NCI-H345 (cell line): ENCODE measurements around the gene EDIL3.
"Not testable (repeated sequence)": the region's sequence is repeated elsewhere in the genome, so short reads cannot be mapped to it uniquely, and the experiment has no call there.

ENCODE experiments used
- DNase-seq: peaks from one replicate; lab custom pipeline; 2025; lab: John Stamatoyannopoulos, UW

Gene EDIL3

DNA sequence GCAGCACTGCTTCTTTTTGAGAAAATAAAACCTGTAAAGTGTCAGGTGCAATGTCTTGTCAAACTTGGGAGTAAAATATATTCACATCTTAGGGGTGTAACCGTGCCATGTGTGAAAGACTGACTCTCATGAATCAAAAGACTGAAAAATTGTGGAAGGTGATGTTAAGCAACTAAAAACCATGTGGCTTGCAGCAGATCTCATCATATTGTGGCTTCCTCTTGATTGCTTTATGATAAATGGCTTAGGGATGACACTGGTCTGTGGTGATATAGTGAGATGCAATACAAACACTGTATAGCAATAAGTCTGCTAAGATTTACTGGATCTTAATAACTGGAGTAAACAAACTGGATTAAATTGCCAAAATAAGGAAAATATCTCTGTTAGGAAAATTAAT lies 321.6 kb downstream of the EDIL3 start:
- DNase-seq, result no peak

DNA sequence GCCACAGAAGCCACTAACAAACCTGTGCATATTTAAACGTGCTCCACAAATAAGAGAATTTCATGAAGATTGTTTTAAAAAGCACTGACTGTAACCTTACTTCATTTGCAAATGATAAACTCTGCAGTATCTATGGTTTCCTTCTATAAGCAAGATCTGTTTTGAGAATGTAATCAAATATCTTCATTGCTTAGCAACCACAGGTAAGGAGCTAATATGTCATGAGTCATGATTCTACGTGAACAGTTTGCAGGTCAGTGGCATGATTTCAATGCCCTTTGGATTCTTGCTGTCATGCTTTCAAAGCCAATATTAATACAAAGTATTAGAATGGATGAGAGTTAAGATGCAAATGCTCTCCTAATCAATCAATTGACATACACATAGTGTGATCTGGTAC lies 325.0 kb downstream of the EDIL3 start:
- DNase-seq, result no peak

DNA sequence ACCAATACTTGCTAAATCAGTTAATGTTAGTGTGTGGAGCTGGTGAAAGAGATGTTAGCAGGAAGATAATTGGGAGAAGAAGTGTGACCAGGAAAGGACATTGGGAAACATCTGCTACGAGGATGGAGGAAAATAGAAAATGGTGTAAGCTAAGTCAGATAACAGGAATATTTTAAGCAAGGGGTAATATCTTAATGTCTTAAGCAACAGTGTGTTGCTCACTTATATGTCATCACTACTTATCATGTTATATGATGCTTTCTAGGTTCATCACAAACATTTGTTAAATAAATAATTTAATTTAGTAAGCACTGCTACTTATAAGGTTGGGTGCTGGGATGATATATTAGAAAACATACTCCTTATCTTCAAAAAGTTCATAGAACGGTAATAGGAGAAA lies 326.1 kb downstream of the EDIL3 start:
- DNase-seq, result no peak

DNA sequence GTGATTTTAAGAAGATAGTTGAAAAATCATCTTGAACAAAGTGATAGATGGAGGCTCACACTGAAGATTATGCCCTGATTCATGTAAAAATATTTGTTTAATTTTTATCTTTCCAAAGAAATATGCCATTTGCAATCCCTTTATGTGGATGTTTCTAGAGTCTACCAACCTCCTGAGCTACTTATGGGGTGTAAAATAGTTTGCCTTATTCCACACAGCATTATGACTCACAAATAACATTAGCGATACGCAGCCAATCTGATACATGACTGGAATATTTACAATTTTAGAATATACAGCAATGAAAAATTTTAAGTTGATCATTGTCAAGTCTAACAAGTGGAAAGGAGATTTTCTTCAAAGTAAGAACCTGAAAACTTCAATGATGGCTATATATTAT lies 327.5 kb downstream of the EDIL3 start:
- DNase-seq, result no peak

DNA sequence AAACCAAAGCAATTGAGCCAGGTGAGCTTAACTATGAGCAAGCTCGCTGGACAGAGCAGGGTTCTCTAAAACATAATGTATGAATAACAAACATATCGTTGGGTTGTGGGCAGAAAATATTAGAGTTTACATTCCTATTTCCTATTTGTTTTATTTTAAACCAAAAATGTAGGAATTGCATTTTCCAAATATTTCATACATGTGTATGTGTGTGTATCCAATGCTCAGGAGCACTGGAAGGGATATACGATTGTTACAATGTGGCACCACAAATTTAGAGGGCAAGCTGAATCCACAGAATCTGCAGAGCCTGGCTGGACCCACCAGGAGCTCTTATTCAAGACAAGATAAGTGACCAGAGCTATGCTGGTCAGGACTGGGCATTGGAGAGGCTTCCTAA lies 338.7 kb downstream of the EDIL3 start:
- DNase-seq, result no peak

DNA sequence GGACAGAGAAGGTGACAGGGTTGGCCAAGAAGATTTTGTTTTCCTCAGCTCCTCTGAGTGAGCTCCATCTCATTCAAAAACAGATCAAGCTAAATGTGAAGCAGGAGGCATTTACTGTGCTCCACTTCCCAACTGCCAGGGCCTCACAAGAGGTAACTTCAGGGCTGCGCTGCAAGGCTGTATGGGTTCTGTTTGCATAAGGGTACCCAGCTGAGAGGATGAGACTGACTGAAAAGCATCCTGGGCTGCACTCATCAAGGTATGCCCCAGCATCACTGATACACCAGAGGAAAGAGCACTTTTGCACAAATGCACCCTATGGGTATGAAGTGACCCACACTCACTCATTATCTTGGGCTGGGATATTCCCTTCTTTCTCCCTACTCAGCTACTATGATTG lies 347.8 kb downstream of the EDIL3 start:
- peak; percentile 36 for DNase-seq

DNA sequence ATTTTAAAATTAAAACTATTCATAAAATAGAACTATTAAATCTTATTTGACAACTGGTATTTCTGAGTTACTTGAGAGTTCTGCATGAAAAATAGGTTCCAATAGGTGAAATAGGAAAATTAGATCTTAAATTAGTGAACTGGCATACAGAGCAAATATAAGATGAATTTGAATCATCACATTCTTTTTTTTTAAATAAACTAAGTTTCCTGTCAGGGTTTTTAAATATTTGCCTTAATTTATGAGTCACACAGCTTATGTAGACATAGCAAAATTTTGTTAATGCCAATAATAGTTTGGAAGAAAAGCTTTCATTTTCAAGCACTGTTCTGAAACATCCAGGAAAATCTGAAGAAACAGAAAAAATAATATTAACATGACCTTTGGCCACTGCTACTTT lies 352.4 kb downstream of the EDIL3 start:
- no peak for DNase-seq

DNA sequence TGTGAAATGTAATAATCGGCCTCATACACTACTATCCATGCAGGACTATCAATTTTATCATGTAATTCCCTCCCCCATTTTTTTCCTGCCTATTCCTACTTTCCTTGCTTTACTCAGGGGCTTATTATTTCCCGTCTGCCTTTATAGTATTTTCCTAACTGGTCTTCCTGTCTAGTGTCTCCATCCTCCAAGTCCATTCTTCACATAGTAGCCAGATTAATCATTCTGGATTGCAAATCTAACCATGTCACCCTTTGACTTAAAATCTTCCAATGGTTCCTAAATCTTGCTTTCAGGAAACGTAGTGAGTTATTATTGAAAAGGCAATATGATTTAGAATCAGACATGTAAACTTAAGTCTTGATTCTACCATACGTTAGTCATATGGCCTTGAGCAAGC lies 356.6 kb downstream of the EDIL3 start:
- no peak for DNase-seq

DNA sequence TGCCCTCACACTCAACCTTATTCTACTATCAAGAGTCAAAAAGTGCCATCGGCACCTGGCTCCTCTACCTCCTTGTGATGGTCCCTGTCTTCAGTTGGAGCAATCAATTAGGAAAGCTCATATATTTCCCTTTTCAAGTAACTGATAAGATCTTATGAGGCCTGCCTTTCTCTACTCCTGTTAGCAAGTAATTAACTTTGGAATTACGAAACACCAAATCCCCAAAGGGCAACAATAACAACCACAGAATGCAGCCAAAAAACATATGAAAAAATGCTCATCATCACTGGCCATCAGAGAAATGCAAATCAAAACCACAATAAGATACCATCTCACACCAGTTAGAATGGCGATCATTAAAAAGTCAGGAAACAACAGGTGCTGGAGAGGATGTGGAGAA lies 366.2 kb downstream of the EDIL3 start:
- DNase-seq, result not testable (repeated sequence)

DNA sequence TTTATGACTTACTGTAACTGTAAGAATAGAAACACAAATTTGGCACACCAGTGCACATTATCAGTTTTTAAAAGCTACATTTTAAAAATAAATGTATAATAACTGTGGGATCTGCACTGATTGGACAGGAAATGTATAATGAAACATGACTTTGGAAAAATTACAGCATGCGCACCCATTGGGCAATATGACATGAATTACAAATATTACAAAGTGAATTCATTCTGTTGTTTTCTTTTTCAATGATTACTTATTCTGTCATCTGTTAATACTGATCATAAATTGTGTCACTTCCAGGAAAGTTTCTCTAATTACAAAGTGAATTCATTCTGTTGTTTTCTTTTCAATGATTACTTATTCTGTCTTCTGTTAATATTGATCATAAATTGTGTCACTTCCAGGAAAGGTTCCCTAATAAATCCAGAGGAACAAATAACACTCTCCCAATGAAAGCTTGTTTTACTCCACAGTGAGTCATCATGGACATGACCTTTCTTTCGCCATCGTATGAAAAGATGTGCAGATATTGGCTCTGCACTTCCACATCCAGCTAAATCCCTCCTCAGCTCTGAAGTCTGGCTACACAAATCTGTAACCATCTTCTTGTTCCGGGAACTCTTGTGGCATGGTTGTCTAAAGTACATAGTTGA lies 367.0 kb downstream of the EDIL3 start:
- no peak for DNase-seq

DNA sequence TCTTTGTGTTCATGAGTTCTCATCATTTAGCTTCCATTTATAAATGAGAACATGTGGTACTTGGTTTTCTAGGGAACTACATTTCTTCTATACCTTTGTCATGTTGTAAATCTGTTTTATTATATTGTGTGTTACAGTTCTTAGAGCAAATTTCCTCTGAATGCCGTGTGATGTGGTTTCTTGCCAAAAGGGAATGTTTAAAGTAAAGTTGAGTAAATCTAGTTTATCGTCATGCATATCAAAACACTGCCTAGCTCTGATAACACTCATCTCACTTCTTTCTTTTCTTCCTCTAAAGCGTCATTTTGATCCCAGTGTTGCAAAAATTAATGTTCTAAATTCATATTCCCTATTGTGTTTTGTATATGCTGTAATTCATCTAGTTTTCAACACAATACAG lies 368.6 kb downstream of the EDIL3 start:
- DNase-seq, result no peak

DNA sequence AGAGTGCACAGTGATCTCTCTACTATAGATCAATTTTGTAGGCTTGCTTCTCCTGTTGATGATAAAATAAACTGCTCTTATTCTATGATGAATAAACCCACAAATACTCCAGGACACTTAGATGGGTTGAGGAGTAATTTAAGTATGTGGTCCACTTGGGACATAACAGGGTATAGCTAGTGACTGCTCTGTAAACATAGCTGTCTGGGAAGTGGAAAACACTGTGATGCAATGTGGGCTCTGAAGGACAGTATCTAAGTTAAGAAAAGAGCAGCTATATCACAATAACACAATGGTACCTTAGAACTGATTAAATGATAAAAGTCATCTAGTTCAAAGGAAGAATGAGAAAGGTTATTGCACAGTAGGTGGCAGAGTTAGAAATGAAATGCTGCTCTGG lies 369.7 kb downstream of the EDIL3 start:
- no peak for DNase-seq

DNA sequence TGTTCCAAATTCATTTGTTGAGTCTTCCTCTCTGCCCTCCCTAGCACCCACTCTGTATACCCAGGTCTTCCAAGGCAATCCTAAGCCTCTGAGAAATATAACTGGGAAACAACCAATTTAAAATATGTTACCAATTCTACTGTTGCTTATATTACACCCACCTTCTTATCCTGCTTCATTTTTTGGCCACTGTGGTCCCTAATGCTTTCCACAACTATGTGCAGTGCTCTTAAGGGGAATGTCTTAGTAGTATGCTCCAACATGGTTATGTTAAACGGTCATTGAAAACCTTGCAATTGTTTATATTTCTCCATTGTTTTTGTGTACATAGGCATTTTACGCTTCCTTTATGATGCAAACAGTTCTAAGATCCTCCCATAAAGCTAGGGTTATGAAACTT lies 390.9 kb downstream of the EDIL3 start:
- DNase-seq, result no peak

DNA sequence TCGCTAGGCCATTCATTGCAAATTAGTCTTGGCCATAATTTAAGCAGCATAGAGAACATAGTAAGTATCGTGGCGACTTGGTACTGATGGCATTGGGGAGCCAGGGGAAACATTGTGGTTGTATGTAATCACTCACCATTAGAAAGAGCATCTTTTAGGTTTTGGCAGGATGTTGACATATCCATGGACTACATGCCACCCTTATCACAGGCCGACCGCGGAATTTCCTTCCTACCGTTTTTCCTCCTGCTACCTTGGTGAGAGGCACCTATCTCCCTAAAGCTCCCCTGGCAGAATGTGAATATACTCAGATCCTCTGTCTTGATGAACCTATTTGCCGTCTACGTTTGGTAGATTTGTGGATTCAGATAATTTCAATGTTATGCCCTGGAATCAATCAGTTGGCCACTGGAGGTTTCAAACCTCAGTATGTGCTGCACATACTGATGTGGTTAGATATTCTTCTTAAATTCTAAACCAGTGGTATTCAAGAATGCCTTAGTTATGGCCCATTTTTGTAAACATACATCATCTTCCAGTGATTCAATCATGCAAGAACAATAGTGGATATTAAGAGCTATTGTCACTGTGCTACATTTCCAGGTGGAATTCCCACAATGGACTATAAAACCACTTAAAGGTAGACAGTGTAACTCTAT lies 393.0 kb downstream of the EDIL3 start:
- no peak for DNase-seq

DNA sequence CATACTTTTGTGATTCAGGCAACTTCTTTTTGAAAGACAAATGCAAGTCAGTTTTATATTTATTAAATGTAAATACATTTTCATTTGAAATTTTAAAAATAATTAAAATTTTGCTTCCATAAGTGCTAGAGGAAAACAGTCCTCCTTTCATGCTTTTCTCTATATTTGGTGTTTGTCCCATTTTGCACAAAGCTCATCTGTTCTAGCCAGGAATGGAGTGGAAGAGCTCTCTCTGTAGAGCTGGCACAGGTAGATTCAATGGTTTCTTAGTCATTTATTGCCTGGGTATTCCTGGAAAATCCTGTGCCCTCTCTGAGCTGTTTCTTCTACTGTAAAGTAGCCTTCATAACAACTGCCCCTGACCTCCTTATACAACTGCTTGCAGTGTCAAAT lies 396.4 kb downstream of the EDIL3 start:
- no peak for DNase-seq

DNA sequence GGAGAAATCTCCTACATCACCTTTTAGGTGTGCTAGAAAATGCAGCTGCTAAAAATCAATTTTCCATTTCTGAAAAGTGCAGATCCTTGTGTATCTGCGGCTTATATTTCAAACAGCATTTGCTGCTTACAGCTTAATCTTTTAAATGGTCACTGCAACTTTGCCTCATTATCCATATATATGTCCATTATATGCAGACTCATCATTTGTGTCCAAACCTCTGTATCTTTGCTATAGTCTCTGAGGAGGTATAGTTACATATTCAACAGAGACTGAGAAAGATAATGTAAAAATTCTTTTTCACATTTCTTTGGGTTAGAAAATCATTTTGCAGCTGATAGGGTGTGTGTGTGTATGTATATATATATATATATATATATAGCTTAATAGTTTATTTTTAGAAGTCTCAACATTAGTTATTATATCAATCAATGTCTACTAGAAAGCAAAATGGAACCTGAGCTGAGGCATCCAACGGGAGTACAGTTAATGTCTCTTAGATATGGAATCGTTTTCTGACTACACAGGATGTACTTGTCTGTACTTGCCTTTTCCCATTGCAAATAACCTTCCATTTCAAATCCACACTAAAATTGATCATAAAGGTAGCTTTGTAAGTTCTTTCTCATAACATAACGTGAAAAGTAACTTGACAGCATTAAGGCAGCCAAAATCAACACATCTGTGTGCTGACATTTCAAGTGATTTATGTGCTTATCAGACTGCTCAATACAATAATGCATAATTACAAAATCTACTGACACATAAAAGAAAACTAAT lies 397.0 kb downstream of the EDIL3 start:
- DNase-seq, result no peak

DNA sequence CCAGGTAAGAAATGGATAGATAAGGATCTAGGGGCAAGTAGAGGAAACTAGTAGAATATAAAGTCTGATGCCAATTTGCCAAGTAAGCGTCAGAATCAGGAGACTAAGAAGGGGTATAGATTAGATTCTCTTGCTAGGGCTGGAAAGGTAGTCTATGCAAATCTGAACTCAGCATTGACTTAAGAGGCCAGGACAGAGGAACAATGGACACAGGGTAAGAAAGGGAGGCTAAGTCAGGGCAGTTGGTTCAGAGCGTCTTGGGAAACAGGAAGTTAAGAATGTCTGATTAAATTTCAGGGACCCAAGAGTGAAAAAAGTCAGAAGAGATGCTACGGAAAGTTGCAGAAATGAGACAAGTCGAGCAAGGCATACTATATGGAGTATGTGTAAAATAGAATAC lies 400.8 kb downstream of the EDIL3 start:
- no peak for DNase-seq

DNA sequence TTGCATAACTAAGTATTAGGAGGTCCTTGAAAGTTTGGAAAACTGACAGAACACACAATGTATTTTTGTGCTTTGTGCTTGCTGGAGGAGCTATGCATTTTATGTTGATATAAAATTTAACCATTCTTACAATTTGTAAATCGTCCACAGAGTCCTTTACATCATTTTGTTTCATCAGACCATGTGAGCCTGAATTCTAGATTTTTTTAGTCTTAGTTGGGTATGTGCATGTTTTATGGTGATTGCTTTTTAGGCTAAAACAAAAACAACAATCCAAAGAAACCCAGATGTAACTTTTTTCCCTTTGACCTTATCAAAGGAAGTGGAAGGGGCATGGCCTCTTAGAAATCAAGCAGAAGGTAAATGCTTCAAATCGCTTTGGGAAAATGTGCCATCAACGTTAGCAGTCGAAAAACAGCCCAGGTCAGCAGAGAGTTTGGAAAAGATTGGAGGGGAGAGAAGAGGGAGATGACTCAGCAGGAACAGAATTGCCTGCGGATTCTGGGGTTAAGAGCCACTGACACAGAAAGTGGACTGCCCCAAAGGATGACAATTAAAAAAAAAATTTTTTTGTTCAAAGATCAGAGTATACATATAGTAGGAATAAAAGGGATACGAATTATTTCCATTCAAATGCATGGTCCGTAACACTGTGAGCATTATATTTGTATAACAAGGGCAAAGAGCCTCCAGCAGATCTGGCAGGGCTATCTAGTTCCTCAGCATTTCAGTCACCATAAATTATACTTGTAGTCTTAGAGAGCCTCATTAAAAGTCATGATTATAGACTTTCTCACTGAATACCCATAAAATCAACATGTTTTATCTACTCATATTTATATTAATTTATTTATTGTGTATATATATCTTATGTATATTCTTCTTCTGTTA lies 410.5 kb downstream of the EDIL3 start:
- DNase-seq, result peak; percentile 17

DNA sequence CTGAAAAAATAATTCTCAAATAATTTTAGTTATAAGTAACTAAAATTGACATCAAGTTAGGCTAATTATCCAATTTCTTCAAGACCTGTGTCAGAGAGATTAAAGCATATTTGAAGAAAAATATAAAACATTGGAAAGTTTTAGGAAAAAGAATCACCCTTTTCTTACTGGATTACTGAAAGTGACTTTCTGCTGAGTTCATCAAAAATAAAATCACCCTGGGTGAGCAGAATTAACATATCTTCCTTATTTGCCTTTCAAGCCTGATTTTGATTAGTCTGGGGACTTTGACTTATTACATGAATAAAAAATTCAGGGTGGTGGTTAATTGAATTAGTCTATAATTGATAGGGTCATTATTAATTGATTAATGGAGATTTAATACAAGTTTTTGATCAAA lies 411.8 kb downstream of the EDIL3 start:
- DNase-seq, result no peak

DNA sequence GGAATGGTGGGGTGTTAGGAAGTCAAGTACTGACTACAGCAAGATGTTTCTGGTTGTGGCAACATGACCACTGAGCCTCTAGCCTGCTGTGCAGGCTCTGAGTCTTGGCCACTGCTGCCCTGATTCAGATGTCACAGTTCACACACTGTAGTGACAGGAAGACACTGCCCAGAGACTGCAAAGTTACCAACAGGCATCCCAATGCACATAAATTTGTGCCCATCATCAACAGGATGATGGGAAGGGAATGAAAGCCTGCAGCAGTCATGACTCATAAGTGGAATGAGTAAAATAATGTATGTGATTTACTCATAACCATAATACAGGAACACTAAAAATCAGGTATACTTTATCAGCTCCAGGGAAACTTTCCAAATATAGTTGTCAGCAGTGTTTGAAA lies 412.4 kb downstream of the EDIL3 start:
- no peak for DNase-seq

DNA sequence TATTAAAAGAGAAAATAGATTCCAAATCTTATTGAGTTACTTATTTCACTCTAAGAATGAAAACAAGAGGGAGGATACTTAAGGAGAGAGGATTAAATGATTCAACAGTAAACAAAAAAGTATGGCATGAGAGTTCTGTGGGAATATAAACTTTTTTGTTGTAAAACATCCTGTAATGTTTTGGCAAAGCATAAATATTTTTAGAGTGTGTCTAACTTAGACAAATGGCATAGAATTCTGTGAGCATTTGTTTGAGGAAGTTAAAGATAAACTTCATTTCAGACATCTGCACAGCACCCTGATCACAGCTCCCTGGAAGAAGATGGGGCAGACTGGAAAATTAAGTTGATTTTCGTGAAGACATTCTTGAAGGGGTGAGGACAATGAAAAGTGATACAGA lies 417.3 kb downstream of the EDIL3 start:
- DNase-seq, result no peak

DNA sequence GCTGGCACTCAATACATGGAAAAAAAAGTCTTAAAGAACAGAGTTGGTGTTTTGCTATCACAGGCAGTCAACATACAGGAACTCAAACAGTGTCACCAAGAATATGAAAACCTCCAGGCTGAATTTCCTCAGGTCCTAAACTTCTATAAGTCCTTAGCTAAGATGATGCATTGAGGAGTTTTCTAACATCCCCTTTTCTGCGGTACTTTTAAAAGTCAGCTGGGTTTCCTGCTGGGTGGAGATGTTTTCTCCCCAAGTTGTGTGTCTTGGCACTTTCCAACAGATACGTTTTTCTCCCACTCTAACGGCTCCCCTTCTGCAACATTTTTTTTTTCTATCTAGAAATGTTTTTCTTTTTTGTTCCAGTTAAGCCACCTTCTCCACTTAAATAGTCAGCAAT lies 419.2 kb downstream of the EDIL3 start:
- DNase-seq, result no peak
